Measurements from ENCODE around the gene TTI1. TPM values are rescaled to one million over a fixed set of nuclear protein-coding genes. Genes with fewer than 3 reads are reported as not detected.

Gene TTI1
- total RNA-seq, 4 donors from 2014 or later, result 9.8 to 14.8 (median 12.5) TPM

DNA sequence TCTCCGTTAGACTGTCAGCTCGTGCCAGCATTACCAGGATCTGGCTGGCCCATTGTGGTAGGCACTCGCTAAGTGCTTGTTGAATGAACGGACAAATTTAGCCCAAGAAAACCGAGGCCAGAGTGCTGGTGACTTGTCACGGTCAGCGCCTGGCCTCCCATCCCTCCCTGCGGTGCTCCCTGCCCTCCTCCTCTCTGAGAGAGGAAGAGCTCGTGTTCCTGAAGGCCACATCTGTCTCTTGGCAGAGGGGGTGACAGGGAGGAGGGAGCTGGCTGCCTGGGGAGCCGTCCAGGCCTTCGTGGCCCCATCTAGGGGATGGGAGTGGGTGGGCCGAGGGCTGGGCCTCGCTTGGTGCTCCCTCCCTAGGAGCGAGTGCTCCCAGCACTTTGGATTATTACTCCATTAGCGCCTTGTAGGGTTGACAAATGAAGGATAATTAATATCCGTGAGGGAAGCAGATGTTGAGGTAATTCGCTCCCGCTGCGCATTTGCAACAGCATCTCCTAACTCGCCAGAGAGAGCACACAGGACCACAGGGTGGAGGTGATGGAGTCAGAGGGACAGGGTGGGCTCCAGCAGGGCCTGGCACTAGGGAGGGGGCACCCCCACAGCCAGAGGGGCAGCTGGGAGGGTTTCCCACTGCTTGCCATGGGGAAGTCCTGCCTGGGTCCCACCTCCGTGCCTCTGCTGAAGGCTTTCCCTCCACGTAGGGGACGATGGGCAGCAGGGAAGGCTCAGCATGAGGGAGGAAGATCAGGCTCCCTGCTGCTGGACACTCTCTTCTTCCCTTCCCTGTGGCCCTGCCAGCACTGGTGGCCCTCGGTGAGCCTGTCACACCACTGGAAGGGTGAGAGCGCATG lies 93.3 kb downstream of the TTI1 start:
- ATAC-seq, result no peak
- no peaks in the 10 kb centered on the region for H3K36me3 ChIP-seq
- H3K4me3 ChIP-seq, result no peak overlapping the region
- no peaks in the 10 kb centered on the region for H3K9me3 ChIP-seq
- H3K27me3 ChIP-seq, result no peaks in the 10 kb centered on the region
- H3K4me1 ChIP-seq, result no peaks in the 10 kb centered on the region
- WGBS, 2 donors (ENCODE audit: low coverage in 1 of 2), result 86 to 90% methylated on average over 5 to 11 of the region's 25 CpGs
- TF ChIP-seq, protein P1, sequence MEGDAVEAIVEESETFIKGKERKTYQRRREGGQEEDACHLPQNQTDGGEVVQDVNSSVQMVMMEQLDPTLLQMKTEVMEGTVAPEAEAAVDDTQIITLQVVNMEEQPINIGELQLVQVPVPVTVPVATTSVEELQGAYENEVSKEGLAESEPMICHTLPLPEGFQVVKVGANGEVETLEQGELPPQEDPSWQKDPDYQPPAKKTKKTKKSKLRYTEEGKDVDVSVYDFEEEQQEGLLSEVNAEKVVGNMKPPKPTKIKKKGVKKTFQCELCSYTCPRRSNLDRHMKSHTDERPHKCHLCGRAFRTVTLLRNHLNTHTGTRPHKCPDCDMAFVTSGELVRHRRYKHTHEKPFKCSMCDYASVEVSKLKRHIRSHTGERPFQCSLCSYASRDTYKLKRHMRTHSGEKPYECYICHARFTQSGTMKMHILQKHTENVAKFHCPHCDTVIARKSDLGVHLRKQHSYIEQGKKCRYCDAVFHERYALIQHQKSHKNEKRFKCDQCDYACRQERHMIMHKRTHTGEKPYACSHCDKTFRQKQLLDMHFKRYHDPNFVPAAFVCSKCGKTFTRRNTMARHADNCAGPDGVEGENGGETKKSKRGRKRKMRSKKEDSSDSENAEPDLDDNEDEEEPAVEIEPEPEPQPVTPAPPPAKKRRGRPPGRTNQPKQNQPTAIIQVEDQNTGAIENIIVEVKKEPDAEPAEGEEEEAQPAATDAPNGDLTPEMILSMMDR (IDR thresholded peaks at IDR 0.05), result no peak
- TF ChIP-seq EP300 (IDR thresholded peaks at IDR 0.05), result no peak
- no peak for TF ChIP-seq POLR2AphosphoS5 (IDR thresholded peaks at IDR 0.05)
- no peak for TF ChIP-seq POLR2A (IDR thresholded peaks at IDR 0.05)
- no peak overlapping the region for H3K27ac ChIP-seq

DNA sequence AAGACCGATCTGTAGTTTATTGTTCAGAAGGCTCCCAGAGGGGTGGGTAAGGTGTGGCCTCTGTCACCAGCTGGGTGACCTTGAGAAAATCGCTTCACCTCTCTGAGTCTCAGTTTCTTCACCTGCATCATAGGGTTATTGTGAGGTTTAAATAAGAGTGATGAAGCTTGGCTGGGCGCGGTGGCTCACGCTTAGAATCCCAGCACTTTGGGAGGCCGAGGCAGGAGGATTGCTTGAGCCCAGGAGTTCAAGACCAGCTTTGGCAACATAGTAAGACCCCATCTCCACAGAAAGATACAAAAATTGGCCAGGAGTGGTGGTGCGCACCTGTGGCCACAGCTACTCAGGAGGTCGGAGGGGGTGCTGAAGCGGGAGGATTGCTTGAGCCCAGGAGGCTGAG lies 94.3 kb downstream of the TTI1 start:
- Histone ChIP-seq H3K4me1 (no peaks in the 10 kb centered on the region), H3K36me3 (no peaks in the 10 kb centered on the region), H3K4me3 (no peak overlapping the region), H3K9me3 (no peaks in the 10 kb centered on the region), H3K27me3 (no peaks in the 10 kb centered on the region), H3K27ac (no peak overlapping the region)
- TF ChIP-seq EP300 (IDR thresholded peaks at IDR 0.05), result no peak
- TF ChIP-seq POLR2A (IDR thresholded peaks at IDR 0.05), result no peak
- TF ChIP-seq, protein P1 (IDR thresholded peaks at IDR 0.05), result no peak
- TF ChIP-seq POLR2AphosphoS5 (IDR thresholded peaks at IDR 0.05), result no peak
- no peak for ATAC-seq
- WGBS, 2 donors (ENCODE audit: low coverage in 1 of 2), result 80 to 93% methylated on average over 3 of the region's 9 CpGs

DNA sequence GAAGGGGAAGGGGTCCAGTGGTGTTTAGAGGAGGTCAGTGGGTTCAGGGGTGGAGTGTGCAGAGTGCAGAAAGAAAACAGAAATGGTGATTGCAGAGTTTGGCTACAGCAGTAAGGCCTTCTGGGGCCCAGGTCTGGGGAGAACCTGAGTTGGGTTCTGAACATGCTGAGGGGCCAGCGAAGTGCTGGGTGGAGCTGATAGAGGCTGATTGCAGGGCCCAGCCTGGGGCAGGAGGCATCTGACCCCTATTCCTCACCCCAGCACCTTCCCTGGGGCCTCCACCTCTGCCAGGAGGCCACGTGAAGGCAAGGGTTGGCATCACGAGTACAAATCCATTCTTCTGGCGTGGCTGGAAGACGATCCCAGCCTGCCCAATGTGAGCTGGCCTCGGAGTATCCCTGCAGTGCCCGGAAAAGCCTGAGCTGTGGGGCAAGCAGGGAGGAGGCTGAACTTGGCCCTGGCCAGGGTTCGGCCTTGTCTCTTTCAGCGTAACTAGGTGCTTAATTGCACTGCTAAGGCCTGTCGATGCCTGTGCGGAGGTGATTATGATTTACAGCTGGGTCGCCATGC lies 95.0 kb downstream of the TTI1 start:
- no peak for ATAC-seq
- H3K4me1 ChIP-seq, result no peaks in the 10 kb centered on the region
- H3K4me3 ChIP-seq, result no peak overlapping the region
- no peaks in the 10 kb centered on the region for H3K9me3 ChIP-seq
- no peaks in the 10 kb centered on the region for H3K27me3 ChIP-seq
- no peaks in the 10 kb centered on the region for H3K36me3 ChIP-seq
- no peak overlapping the region for H3K27ac ChIP-seq
- 60 to 71% methylated on average over 1 of the region's 12 CpGs for WGBS, 2 donors (ENCODE audit: low coverage in 1 of 2)
- TF ChIP-seq, protein P1 (IDR thresholded peaks at IDR 0.05), result no peak
- TF ChIP-seq EP300 (IDR thresholded peaks at IDR 0.05) (no peak), POLR2A (IDR thresholded peaks at IDR 0.05) (no peak), POLR2AphosphoS5 (IDR thresholded peaks at IDR 0.05) (no peak)

DNA sequence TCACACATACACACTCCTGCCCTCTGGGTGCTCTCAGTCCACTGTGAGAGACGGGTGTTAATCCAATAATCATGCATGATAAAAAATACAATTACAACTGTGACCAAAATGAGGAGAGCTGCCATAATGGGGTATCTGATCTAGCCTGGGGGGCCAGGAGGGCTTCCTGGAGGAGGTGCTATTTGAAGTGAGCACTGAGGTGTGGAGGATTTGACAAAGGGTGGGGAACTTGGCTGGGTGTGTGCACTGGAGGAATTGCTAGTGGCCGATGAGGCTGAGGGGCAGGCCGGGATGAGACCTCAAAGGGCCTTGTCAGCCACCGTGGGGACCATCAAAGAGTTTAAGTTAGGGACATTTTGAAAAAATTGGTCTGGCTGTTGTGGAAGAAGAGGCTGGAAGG lies 95.6 kb downstream of the TTI1 start:
- no peak overlapping the region for H3K27ac ChIP-seq
- 80 to 89% methylated on average over 1 to 4 of the region's 4 CpGs for WGBS, 2 donors (ENCODE audit: low coverage in 1 of 2)
- no peak overlapping the region for H3K4me3 ChIP-seq
- H3K27me3 ChIP-seq, result no peaks in the 10 kb centered on the region
- H3K9me3 ChIP-seq, result no peaks in the 10 kb centered on the region
- TF ChIP-seq, protein P1 (IDR thresholded peaks at IDR 0.05), result no peak
- no peak for TF ChIP-seq POLR2AphosphoS5 (IDR thresholded peaks at IDR 0.05)
- no peak for TF ChIP-seq POLR2A (IDR thresholded peaks at IDR 0.05)
- TF ChIP-seq EP300 (IDR thresholded peaks at IDR 0.05), result no peak
- no peak for ATAC-seq
- no peaks in the 10 kb centered on the region for H3K4me1 ChIP-seq
- no peaks in the 10 kb centered on the region for H3K36me3 ChIP-seq

DNA sequence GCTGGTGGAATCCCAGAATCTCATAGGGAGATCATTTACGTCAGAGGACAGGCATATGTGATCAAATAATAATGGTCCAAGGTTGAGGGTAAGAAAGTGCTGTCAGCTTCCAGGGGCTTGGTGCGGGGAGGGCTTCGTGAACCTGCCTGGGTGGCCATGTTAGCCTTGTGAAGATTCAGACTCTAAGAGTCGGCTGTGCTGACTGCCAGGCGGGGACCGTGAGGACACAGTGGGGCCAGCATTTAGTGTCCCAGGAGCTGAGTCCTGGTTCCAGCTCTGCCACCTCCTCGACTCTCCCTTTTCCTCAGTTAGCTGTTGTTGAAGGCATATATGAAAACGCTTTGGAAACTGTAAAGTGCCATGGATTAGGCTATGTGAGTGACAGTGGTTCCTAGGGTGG lies 96.8 kb downstream of the TTI1 start:
- H3K27ac ChIP-seq, result no peak overlapping the region
- H3K4me1 ChIP-seq, result no peaks in the 10 kb centered on the region
- 80 to 94% methylated on average over 1 to 5 of the region's 8 CpGs for WGBS, 2 donors (ENCODE audit: low coverage in 1 of 2)
- no peak overlapping the region for H3K4me3 ChIP-seq
- H3K36me3 ChIP-seq, result no peaks in the 10 kb centered on the region
- H3K27me3 ChIP-seq, result no peaks in the 10 kb centered on the region
- no peak for ATAC-seq
- no peaks in the 10 kb centered on the region for H3K9me3 ChIP-seq
- TF ChIP-seq, protein P1 (IDR thresholded peaks at IDR 0.05), result no peak
- TF ChIP-seq POLR2AphosphoS5 (IDR thresholded peaks at IDR 0.05) (no peak), EP300 (IDR thresholded peaks at IDR 0.05) (no peak), POLR2A (IDR thresholded peaks at IDR 0.05) (no peak)

All from gastroesophageal sphincter (tissue), 4 donors.